Neuron (in vitro differentiated cells): ENCODE measurements around the gene DYNC1LI2.
A peak's percentile ranks its signal among the peaks of the same experiment; 100 is the strongest.
"Not testable (repeated sequence)": the region's sequence is repeated elsewhere in the genome, so short reads cannot be mapped to it uniquely, and the experiment has no call there.

ENCODE experiments used
- H2AFZ ChIP-seq: one replicate; pipeline ENCODE4 v1.6.1; 2013; ENCODE audit warnings: low read depth, mild to moderate bottlenecking, inconsistent platforms, low read length, moderate library complexity
- H3K27me3 ChIP-seq: one replicate; pipeline ENCODE4 v1.6.1; 2013; ENCODE audit warnings: low read length; ENCODE audit not compliant: insufficient read depth
- H3K36me3 ChIP-seq: one replicate; pipeline ENCODE4 v1.6.1; 2013; ENCODE audit warnings: low read length; ENCODE audit not compliant: insufficient read depth
- H3K4me1 ChIP-seq: one replicate; pipeline ENCODE4 v1.6.1; 2013; ENCODE audit warnings: low read length; ENCODE audit not compliant: insufficient read depth
- H3K4me3 ChIP-seq: 2 replicates; pipeline ENCODE4 v1.5.1; 2013; ENCODE audit warnings: mild to moderate bottlenecking, low read length, moderate library complexity
- H3K9me3 ChIP-seq: one replicate; pipeline ENCODE4 v1.6.1; 2013; ENCODE audit warnings: low read length

DYNC1LI2 gene

DNA sequence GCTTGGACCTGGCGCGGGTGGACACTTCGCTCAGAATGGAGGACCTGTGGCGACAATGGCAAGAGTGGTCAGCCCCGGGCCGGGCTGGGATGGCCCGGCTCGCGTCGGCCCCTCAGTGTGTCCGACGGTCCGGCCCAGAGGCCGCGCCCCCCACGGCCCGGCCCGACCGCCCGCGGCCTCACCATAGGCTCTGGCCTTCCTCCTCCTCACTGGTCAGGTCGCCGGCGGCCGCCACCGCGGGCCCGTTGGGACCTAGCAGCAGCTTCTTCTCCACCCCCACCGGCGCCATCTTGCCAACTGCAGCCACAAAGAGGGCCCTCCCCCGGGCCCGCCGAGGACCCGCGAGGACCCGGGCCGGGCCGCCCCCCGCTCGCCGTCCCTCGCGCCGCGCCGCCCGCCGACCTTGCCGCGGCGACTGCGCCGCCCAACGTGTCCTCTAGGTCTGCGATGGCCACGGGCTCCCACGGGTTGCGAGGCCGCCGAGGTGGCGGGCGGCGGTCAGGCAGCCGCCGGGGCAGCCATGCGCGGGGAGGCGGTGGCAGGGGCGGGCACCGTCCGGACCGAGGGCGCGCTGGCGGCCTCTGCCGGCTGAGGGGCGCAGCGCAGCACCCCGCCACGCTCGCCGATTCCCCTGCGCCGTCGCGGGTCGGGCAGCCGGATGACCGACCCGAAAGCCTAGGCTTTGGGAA is at the start of gene DYNC1LI2:
DYNC1LI2 (minus strand) TSS at position 307 of the 689 bp plus-strand sequence; CDS start at position 289, 18 bp downstream.
- Histone ChIP-seq H2AFZ (peak within 1 kb of the TSS; percentile 89), H3K4me1 (peaks cover 20% of the 10 kb centered on the region), H3K27me3 (no peaks in the 10 kb centered on the region), H3K36me3 (peaks cover 33% of the 10 kb centered on the region), H3K4me3 (peak within 1 kb of the TSS; percentile 77), H3K9me3 (no peaks in the 10 kb centered on the region)

DNA sequence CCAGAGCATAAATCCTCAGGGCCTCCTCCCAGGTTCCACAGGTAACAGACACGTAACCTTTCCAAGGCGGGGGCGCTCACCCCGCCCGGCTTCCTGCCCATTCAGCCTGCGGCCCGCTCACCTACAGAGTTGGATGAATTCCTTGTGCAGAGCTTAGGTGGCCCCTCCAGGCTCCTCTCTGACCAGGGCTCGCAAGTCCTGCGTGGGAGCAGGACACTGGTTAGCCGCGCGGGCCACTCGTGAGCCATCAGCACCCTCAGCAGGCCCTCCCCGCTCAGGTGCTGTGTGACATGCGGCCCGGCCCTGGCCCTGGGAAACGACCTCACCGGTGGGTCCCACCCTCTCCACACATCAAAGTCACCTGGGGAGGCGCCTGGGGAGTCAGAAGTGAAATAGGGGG is 49.4 kb upstream of the DYNC1LI2 start:
- Histone ChIP-seq H2AFZ (no peak overlapping the region), H3K4me3 (no peak overlapping the region), H3K27me3 (no peaks in the 10 kb centered on the region), H3K4me1 (no peaks in the 10 kb centered on the region), H3K9me3 (peaks cover 5% of the 10 kb centered on the region), H3K36me3 (peaks cover 45% of the 10 kb centered on the region)

DNA sequence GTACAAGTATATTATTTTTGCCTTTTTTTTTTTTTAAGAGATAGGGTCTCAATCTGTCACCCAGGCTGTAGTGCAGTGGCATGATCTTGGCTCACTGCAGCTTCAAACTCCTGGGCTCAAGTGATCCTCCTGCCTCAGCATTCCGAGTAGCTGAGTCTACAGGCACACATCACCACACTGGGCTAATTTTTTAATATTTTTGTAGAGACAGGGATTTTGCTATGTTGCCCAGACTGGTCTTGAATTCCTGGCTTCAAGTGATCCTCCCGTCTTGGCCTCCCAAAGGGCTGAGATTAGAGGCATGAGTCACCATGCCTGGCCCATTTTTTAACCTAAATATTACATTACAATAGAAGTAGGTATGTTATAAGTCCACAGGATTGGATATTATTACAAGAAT is 46.8 kb upstream of the DYNC1LI2 start:
- H3K9me3 ChIP-seq = peaks cover 5% of the 10 kb centered on the region
- no peak overlapping the region for H2AFZ ChIP-seq
- no peaks in the 10 kb centered on the region for H3K27me3 ChIP-seq
- peaks cover 21% of the 10 kb centered on the region for H3K36me3 ChIP-seq
- no peaks in the 10 kb centered on the region for H3K4me1 ChIP-seq
- H3K4me3 ChIP-seq = no peak overlapping the region

DNA sequence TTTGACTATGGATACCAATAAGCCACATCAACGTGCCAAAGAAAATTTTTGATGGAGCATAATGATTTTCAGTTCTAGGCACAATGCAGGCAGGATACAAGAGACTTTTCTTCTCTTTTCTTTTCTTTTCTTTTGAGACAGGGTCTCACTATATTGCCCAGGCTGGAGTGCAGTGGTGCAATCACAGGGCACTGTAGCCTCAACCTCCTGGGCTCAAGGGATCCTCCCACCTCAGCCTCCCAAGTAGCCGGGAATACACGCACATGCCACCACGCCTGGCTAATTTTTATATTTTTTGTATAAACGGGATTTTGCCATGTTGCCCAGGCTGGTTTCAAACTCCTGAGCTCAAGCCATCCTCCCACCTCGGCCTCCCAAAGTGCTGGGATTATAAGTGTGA is 42.6 kb upstream of the DYNC1LI2 start:
- H3K4me1 ChIP-seq, H3K4me3 ChIP-seq, H3K9me3 ChIP-seq, H2AFZ ChIP-seq, H3K36me3 ChIP-seq, H3K27me3 ChIP-seq: not testable (repeated sequence)

DNA sequence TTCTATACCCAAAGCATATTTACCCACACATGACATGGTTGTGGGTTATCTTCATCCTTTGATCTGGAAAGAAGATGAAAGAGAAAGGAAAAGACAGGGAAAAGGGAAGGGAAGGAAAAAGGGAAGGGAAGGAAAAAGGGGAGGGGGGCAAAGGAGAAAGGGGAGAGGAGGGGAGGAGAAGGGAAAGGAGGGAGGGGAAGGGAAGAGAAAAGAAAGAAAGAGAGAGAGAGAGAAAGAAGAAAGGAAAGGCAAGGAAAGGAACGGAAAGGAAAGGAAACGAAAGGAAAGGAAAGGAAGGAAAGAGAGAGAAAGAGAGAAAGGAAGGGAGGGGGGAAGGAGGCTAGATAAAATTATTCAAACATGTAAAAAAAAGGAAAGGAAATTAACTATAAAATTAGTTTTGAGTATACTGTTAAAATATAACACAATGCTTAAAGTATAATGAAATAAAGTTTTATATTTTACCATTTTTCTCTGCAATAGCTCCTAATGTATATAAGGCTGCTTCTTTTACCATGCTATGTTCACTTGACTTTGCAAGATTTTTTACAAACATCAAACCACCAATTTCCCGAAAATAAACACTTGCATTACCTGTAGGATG is 38.8 kb upstream of the DYNC1LI2 start:
- Histone ChIP-seq H3K36me3 (no peaks in the 10 kb centered on the region), H3K9me3 (no peaks in the 10 kb centered on the region), H3K4me1 (no peaks in the 10 kb centered on the region), H3K4me3 (no peak overlapping the region), H3K27me3 (no peaks in the 10 kb centered on the region), H2AFZ (no peak overlapping the region)

DNA sequence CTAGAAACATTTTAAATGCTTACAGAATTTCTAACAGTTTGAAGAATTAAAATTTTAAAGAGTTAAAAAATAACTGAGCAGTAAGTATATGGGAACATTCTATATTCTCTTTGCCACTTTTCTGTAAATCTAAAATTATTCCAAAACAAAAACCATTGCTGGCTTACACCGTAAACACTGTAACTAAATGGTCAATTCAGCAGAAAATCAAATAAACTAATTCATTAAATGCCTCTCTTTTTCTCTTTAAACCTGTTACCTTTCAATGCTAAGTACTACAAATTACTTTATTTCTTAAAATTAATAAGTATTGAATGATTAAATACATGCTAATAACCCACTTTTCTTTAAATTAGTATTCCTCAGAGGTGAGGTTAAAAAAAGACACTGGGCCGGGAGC is 36.0 kb upstream of the DYNC1LI2 start:
- no peak overlapping the region for H3K4me3 ChIP-seq
- no peaks in the 10 kb centered on the region for H3K27me3 ChIP-seq
- no peaks in the 10 kb centered on the region for H3K36me3 ChIP-seq
- H3K9me3 ChIP-seq = no peaks in the 10 kb centered on the region
- no peak overlapping the region for H2AFZ ChIP-seq
- no peaks in the 10 kb centered on the region for H3K4me1 ChIP-seq

DNA sequence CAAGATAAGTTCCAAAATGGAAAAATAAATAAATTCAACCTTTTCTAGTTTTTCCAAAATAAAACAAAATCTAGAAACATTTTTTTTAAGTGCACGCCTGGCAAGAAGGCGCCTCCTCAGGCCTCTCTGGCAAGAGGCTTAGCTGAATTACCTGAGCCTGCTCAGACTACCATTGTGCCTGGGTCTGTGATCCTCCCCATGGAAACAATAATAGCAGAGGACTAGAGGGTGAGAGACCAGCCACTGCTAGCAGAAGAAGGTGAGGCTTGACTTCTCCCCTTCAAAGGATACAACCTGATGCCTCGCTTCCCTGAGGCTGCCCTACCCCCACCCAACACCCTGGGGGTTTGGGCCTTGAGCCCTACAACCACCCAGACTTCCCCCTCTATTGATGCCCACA is 35.1 kb upstream of the DYNC1LI2 start:
- H3K4me1 ChIP-seq = no peaks in the 10 kb centered on the region
- no peaks in the 10 kb centered on the region for H3K27me3 ChIP-seq
- no peaks in the 10 kb centered on the region for H3K36me3 ChIP-seq

DNA sequence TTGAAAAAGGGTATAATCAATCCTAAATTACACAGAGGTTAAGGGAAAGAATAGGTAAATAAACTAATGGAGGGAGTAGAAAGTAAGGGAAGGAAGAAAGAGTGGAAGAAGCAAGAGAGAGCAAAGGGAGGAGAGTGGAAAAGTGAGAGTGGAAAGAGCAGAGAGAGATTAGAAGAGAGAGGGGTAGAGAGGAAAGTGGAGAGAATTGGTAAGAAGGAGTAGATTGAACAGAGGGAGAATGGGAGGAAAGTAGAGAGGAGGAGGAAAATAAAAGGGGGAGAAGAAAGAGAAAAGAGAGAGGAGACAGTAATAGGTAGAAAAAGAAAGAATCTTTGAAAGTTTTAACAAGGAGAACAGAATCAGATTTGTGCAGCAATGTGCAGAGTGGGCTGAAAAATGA is 25.0 kb upstream of the DYNC1LI2 start:
- Histone ChIP-seq H3K36me3 (no peaks in the 10 kb centered on the region), H3K27me3 (no peaks in the 10 kb centered on the region)

More for the DNA sequence above, 35.1 kb upstream of the DYNC1LI2 start:
- Histone ChIP-seq H3K9me3 (no peaks in the 10 kb centered on the region), H3K4me3 (no peak overlapping the region), H2AFZ (no peak overlapping the region)

DNA sequence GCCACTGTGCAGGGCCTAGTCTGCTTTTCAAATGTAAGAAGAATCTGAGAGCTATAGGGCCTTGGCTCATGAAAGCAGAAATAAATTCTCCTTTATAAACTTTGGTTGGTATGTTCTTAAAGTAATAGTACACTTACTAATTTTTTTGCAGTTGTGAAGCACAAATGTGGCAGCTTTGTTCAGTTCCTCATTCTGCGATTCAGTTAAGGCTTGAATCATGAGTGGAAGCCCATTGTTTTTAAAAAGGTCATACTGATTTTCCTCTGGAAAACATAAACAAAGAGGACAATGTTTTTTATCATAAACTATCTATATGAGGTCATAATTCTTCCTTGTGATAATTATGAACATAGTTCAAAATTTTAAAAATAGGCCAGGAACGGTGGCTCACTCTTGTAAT is 23.6 kb upstream of the DYNC1LI2 start:
- Histone ChIP-seq H3K9me3 (no peaks in the 10 kb centered on the region), H3K36me3 (no peaks in the 10 kb centered on the region)

More for the DNA sequence above, 25.0 kb upstream of the DYNC1LI2 start:
- H3K4me1 ChIP-seq = no peaks in the 10 kb centered on the region
- H3K9me3 ChIP-seq = no peaks in the 10 kb centered on the region
- no peak overlapping the region for H3K4me3 ChIP-seq
- no peak overlapping the region for H2AFZ ChIP-seq

DNA sequence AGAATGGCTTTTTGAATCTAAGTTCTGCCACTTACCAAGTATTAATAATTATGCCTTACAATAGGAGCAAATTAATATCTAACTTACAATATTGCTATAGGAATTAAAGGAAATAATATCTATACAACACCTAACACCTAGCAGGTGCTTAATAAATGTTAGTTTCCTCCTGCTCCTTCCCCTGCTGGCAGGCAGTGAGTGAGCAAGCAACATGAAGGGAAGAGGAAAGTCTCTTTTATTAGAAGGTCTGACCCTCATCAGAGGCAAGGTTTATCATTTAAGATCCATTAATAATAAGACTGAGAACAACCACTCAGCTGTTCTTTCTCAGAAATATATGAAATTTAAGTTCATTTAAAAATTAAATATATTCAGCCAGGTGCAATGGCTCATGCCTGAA is 6.7 kb upstream of the DYNC1LI2 start:
- Histone ChIP-seq H3K9me3 (no peaks in the 10 kb centered on the region), H3K36me3 (no peaks in the 10 kb centered on the region), H3K4me1 (no peaks in the 10 kb centered on the region), H3K27me3 (no peaks in the 10 kb centered on the region), H3K4me3 (no peak overlapping the region), H2AFZ (no peak overlapping the region)

More for the DNA sequence above, 23.6 kb upstream of the DYNC1LI2 start:
- Histone ChIP-seq H3K4me3 (no peak overlapping the region), H3K27me3 (no peaks in the 10 kb centered on the region), H2AFZ (no peak overlapping the region), H3K4me1 (no peaks in the 10 kb centered on the region)

DNA sequence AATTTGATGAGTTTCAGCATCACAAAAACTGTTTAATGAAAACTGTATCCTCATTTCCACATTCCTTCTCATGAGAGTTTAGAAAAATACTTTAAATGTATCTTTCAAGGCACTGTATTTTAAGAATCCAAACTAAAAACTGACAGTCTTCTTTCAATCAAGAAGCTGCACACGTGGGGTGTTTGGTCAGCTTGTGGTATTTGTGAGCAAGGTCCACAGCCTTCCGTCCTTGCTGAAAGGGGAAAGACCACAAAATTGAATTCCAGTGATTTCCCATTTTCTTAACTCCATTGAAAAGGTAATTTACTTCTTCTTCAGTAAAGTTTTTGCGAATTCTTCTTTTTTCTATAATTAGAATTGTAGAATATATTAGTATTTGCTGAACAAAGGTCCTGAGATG is 3.4 kb upstream of the DYNC1LI2 start:
- H3K27me3 ChIP-seq = no peaks in the 10 kb centered on the region
- H3K4me1 ChIP-seq = peaks cover 11% of the 10 kb centered on the region
- no peaks in the 10 kb centered on the region for H3K9me3 ChIP-seq
- H3K36me3 ChIP-seq = peaks cover 6% of the 10 kb centered on the region
- H3K4me3 ChIP-seq = no peak overlapping the region
- no peak overlapping the region for H2AFZ ChIP-seq

DNA sequence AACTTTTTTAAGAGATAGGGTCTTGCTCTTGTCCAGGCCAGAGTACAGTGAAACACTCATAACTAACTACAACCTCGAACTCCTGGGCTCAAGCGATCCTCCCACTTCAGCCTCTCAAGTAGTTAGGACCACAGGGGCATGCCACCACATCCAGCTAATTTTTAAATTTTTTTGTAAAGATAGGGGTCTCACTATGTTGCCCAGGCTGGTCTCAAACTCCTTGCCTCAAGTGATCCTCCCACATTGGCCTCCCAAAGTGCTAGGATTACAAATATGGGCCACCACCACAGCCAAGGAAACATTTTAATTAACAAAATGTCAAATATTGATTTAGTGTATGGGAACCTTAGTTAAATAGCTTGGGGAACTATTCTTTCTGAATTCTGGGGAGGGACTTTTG is 2.8 kb upstream of the DYNC1LI2 start:
- Histone ChIP-seq H3K27me3 (no peaks in the 10 kb centered on the region), H3K4me3 (no peak overlapping the region), H3K36me3 (peaks cover 10% of the 10 kb centered on the region), H3K9me3 (no peaks in the 10 kb centered on the region), H3K4me1 (peaks cover 17% of the 10 kb centered on the region), H2AFZ (no peak overlapping the region)

DNA sequence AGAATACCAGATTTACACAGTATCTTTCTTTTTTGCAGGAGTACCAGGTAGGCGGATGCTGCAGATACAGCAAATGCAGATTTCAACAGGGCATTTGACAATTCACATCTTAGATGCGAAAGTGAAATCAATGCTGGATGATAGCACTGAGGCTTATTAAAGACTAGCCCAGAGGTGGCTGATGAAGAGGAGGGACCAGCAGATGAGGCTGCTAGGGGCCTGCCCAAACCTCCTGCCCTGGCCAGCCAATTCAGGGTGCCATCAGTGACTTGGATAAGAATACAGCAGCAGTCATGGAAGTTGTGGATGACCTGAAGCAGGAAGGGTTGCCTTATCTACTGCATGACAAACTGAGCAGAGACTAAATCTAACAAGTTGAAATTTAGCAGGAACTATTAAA is 1.5 kb upstream of the DYNC1LI2 start:
- Histone ChIP-seq H3K4me3 (no peak overlapping the region), H3K9me3 (no peaks in the 10 kb centered on the region), H2AFZ (no peak overlapping the region), H3K27me3 (no peaks in the 10 kb centered on the region), H3K4me1 (peaks cover 20% of the 10 kb centered on the region), H3K36me3 (peaks cover 22% of the 10 kb centered on the region)

DNA sequence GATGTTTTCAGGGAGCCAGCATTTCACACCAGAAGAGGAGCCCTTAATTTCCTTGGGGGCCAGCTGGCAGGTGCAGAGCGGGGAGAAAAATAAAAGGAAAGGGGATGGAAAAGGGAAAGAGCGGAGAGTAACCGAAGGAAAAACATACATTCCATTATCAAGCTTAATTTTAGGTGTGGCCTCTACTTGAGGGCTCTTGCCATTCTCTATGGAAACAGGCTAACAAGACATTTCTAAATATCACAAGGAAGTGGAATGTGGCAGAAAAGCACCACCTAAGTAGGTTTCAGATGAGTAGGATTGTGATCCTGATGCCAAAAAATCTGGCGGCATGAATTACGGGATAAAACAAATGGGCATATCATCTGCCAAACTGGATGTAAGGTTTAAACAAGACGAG is 970 bp upstream of the DYNC1LI2 start:
- H3K4me1 ChIP-seq = peaks cover 20% of the 10 kb centered on the region
- no peaks in the 10 kb centered on the region for H3K27me3 ChIP-seq
- H3K36me3 ChIP-seq = peaks cover 26% of the 10 kb centered on the region
- H2AFZ ChIP-seq = peak overlapping the region; percentile 89
- H3K9me3 ChIP-seq = no peaks in the 10 kb centered on the region
- no peak overlapping the region for H3K4me3 ChIP-seq
